Fibroblast of the aortic adventitia (primary cell): ENCODE results near the gene ZXDC. TPM values are rescaled to one million over a fixed set of nuclear protein-coding genes. Genes with fewer than 3 reads are reported as not detected.

Source experiments
- DNase-seq: peaks from one replicate; pipeline ENCODE4 v3.0.0-alpha.2; 2010; ENCODE audit warnings: low read depth
- H3K4me3 ChIP-seq: 2 replicates; pipeline ENCODE4 v1.5.1; 2011; ENCODE audit warnings: low read depth, mild to moderate bottlenecking, control low read depth, low read length, moderate library complexity
- CTCF ChIP-seq: IDR thresholded peaks from 2 replicates; pipeline ENCODE4 v1.5.1; 2011; ENCODE audit warnings: mild to moderate bottlenecking, low read length, control low read depth, inconsistent platforms; ENCODE audit not compliant: insufficient read depth
- total RNA-seq: library from RNA; depleted of rRNA; stranded (reverse); fragments of >200 nt; gene quantifications from 2 replicates; pipeline ENCODE4 v1.2.3, GENCODE V29; 2012; ENCODE audit warnings: low replicate concordance

The ZXDC gene
- total RNA-seq, 1 donor: 26.7 TPM

GRCh38 chr3:126413693-126414080, 62.0 kb downstream of the ZXDC start:
- no peak for DNase-seq
- TF ChIP-seq CTCF: no peak
- H3K4me3 ChIP-seq: no peak overlapping the region

GRCh38 chr3:126412841-126413692, 62.6 kb downstream of the ZXDC start:
- no peak for DNase-seq
- no peak overlapping the region for H3K4me3 ChIP-seq
- TF ChIP-seq CTCF: no peak

- TF ChIP-seq CTCF: no peak
- no peak overlapping the region for H3K4me3 ChIP-seq
- DNase-seq: no peak
Observed at GRCh38 chr3:126408099-126408498, 67.6 kb downstream of the ZXDC start.

- TF ChIP-seq CTCF: no peak
- no peak for DNase-seq
- no peak overlapping the region for H3K4me3 ChIP-seq
Observed at GRCh38 chr3:126407412-126408044, 68.2 kb downstream of the ZXDC start.

- TF ChIP-seq CTCF: no peak
- DNase-seq: no peak
- no peak overlapping the region for H3K4me3 ChIP-seq
Observed at GRCh38 chr3:126406389-126407296, 69.0 kb downstream of the ZXDC start.

- no peak for DNase-seq
- H3K4me3 ChIP-seq: no peak overlapping the region
- no peak for TF ChIP-seq CTCF
Observed at GRCh38 chr3:126402666-126403302, 72.9 kb downstream of the ZXDC start.
